ENCODE data around the gene PSME3IP1. TPM values are rescaled to one million over a fixed set of nuclear protein-coding genes. Genes with fewer than 3 reads are reported as not detected.

PSME3IP1 gene
- total and polyA plus RNA-seq, 9 of the 15 experiments (the other 6 are each of a cell fraction or from before 2014, with no cell fraction given): 63.8 to 187 (median 142) TPM

DNA sequence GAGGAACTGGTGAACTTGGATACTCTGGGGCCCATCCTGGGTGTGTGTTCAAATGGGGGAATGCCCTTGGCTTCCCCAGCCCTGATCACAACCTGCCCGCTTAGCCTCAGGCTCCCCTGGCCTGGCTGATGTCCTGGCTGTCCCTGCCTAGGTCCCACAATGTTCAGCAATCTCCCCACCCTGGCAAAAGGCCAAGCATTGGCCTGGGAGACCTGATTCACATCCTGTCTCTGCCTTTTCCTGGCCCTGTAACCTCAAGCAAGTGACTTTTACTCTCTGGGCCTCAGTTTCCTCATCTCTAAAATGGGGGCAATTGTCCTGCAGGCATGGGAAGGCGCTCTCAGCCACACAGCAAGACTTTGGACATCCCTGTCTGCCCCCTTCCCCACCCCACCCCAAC is 79.1 kb downstream of the PSME3IP1 start:
- H3K27ac ChIP-seq (ENCODE audit: extremely low read depth, low read depth, low read length): no peak overlapping the region
- ChIA-PET POLR2A (interaction anchor here (0.6 to 2.5 kb wide), 2 partner anchors 9 to 27 kb away, joined by 3 to 7 read pairs; no protein-coding TSS in a partner anchor), CTCF (ENCODE audit: low intra/inter-chr PET ratio) (interaction anchor here (0.5 kb wide), 1 partner anchor 110 kb away, joined by 4 read pairs; no protein-coding TSS in a partner anchor)
- intact Hi-C loops (cut with micrococcal nuclease): no loop called here
- no peak overlapping the region for H3K9ac ChIP-seq (ENCODE audit: insufficient read depth in 1 of 2, low read depth in 2 of 2, low read length in 2 of 2)
- no peaks in the 10 kb centered on the region for H3K27me3 ChIP-seq (ENCODE audit: control insufficient read depth in 2 of 2, insufficient read depth in 2 of 2, low read length in 2 of 2)
- H3K36me3 ChIP-seq (ENCODE audit: control insufficient read depth, insufficient read depth, low read length): no peaks in the 10 kb centered on the region
- BruUV-seq (replicated peaks): no TSS peak
- DNase-seq (ENCODE audit: extremely low read depth in 1 of 4, low spot score in 3 of 4): no peak
- H3K9me3 ChIP-seq (replicated peaks; ENCODE audit: control insufficient read depth, insufficient read depth, low read depth, low read length): no peaks in the 10 kb centered on the region
- no peak for FAIRE-seq
- ATAC-seq: no peak
- no peaks in the 10 kb centered on the region; the same call in 1 of the 2 replicates for H4K20me1 ChIP-seq (replicated peaks; ENCODE audit: control insufficient read depth, insufficient read depth, low read length)
- no peak overlapping the region for H2AFZ ChIP-seq (ENCODE audit: low read depth, low read length)
- H3K9me1 ChIP-seq (ENCODE audit: control insufficient read depth, insufficient read depth, low read length): no peaks in the 10 kb centered on the region
- 15% methylated on average over 2 of the region's 2 CpGs for WGBS (ENCODE audit: insufficient coverage, low coverage, missing lambda C conversion rate)
- peaks cover 11 to 13% of the 10 kb centered on the region in 2 experiments; a peak in 3 of 5 replicates for H3K4me1 ChIP-seq (replicated peaks in 1 of 2; ENCODE audit: control insufficient read depth in 2 of 2, insufficient read depth in 2 of 2, low read length in 2 of 2)
- in situ Hi-C loops (cut with MboI): no loop called here
- no peak overlapping the region for H3K4me3 ChIP-seq
- H3K4me2 ChIP-seq (ENCODE audit: insufficient read depth, low read length): no peak overlapping the region
- peak; percentile 83 for TF ChIP-seq RBM25 (IDR thresholded peaks at IDR 0.05; ENCODE audit: low read depth, low read length, severe bottlenecking)
- TF ChIP-seq RFX7 (CRISPR knock-in tag; IDR thresholded peaks at IDR 0.05): no peak
- TF ChIP-seq ADNP (tag; IDR thresholded peaks at IDR 0.05): 0 out of 2 replicates have a peak, but pooled peaks have one; percentile 29
- 0 out of 4 replicates have a peak, but pooled peaks of 1 of the 2 experiments have one; percentile 23 for TF ChIP-seq RCOR1 (IDR thresholded peaks at IDR 0.05; ENCODE audit: borderline replicate concordance in 1 of 2, low read depth in 2 of 2, low read length in 2 of 2)
- peak; percentile 77 for TF ChIP-seq BCOR (IDR thresholded peaks at IDR 0.05)
- TF ChIP-seq, protein P1, sequence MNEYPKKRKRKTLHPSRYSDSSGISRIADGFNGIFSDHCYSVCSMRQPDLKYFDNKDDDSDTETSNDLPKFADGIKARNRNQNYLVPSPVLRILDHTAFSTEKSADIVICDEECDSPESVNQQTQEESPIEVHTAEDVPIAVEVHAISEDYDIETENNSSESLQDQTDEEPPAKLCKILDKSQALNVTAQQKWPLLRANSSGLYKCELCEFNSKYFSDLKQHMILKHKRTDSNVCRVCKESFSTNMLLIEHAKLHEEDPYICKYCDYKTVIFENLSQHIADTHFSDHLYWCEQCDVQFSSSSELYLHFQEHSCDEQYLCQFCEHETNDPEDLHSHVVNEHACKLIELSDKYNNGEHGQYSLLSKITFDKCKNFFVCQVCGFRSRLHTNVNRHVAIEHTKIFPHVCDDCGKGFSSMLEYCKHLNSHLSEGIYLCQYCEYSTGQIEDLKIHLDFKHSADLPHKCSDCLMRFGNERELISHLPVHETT (CRISPR knock-in tag; conservative IDR thresholded peaks at IDR 0.05 in 1 of 2, IDR thresholded peaks at IDR 0.05 in 1 of 2): no peak
- no peak for TF ChIP-seq ZNF143 (CRISPR knock-in tag; IDR thresholded peaks at IDR 0.05)
- peak; percentile 71 for TF ChIP-seq NFIC (IDR thresholded peaks at IDR 0.05)
- 0 out of 2 replicates have a peak, but pooled peaks have one; percentile 60 for TF ChIP-seq SMARCA5 (IDR thresholded peaks at IDR 0.05)
- no peak for TF ChIP-seq DPF2 (IDR thresholded peaks at IDR 0.05)
- TF ChIP-seq ESRRA (IDR thresholded peaks at IDR 0.05; ENCODE audit: borderline replicate concordance, low read depth): peak; percentile 45; the same call in 1 of the 2 replicates
- peak in 1 of 2 experiments; percentile 72; a peak in 1 of 4 replicates for TF ChIP-seq KDM1A (IDR thresholded peaks at IDR 0.05)
- TF ChIP-seq HDAC2 (IDR thresholded peaks at IDR 0.05): 0 out of 2 replicates have a peak, but pooled peaks have one; percentile 20
- TF ChIP-seq POLR2AphosphoS2 (IDR thresholded peaks at IDR 0.05; ENCODE audit: low read length): no peak
- H3K79me2 ChIP-seq (ENCODE audit: control insufficient read depth, insufficient read depth, low read length): no peaks in the 10 kb centered on the region

Measured in K562 (cell line).